HepG2 (cell line): ENCODE measurements around the gene HEATR1. TPM values are rescaled to one million over a fixed set of nuclear protein-coding genes. Genes with fewer than 3 reads are reported as not detected.
"Not testable (repeated sequence)": the region's sequence is repeated elsewhere in the genome, so short reads cannot be mapped to it uniquely, and the experiment has no call there.

Experiments used
- ATAC-seq: fragments of 200-7000 bp; cut with Tn5 transposase; 3 replicates; pipeline ENCODE4 v1.9.1; 2020; ENCODE audit warnings: mild to moderate bottlenecking, moderate library complexity
- BruUV-seq: library from RNA; stranded (reverse); fragments of 400-500 nt; replicated peaks from 2 replicates; lab custom pipeline; 2021; lab: Mats Ljungman, UMichigan
- CTCF ChIA-PET: fragments of 300-600 bp; formaldehyde crosslinking; extraction: SDS; loops from one replicate; lab custom pipeline; 2021; ENCODE audit warnings: low total read pairs, inconsistent platforms, low intra/inter-chr PET ratio; lab: Yijun Ruan, JAX
- POLR2A ChIA-PET: fragments of 350-600 bp; sonication (Branson Sonifier 250); formaldehyde crosslinking; loops from one replicate; lab custom pipeline; 2020; ENCODE audit warnings: antibody characterized with exemption, inconsistent platforms; lab: Yijun Ruan, JAX
- DNase-seq: peaks from one replicate; pipeline ENCODE4 v3.0.0-alpha.2; 2015; ENCODE audit warnings: low spot score
- FAIRE-seq: peaks from 3 replicates; lab custom pipeline; 2011; peaks lifted over from hg19 to GRCh38; lab: Jason Lieb, UNC
- H2AFZ ChIP-seq: one replicate; pipeline ENCODE4 v1.6.1; 2011; ENCODE audit warnings: low read length, inconsistent platforms
- H3K27ac ChIP-seq: fragments of 300-600 bp; 3 replicates; pipeline ENCODE4 v1.8.0; 2011; ENCODE audit warnings: mixed run types, mild to moderate bottlenecking, mixed read lengths, low read length, inconsistent platforms; ENCODE audit not compliant: insufficient read depth; ENCODE audit errors: extremely low read length
- H3K27me3 ChIP-seq, 2 experiments: fragments of 200-600 bp in 1 of 2; 2 replicates in 1 of 2; 3 replicates in 1 of 2; pipeline versions ENCODE4 v1.6.0 to v1.8.0; 2011; ENCODE audit warnings: low read length in 2 of 2, mild to moderate bottlenecking in 2 of 2, moderate library complexity in 2 of 2, inconsistent platforms in 1 of 2; ENCODE audit not compliant: insufficient read depth in 2 of 2, control insufficient read depth in 1 of 2
- H3K36me3 ChIP-seq, 2 experiments: fragments of 200-600 bp in 1 of 2; replicated peaks in 1 of 2; 2 replicates in 1 of 2; 3 replicates in 1 of 2; pipeline versions ENCODE4 v1.5.1 to v1.8.0; 2011; ENCODE audit warnings: low read length in 2 of 2, inconsistent platforms in 1 of 2; ENCODE audit not compliant: insufficient read depth in 2 of 2, control insufficient read depth in 1 of 2
- H3K4me1 ChIP-seq: 2 replicates; pipeline ENCODE4 v1.5.1; 2012; ENCODE audit warnings: low read length, inconsistent platforms; ENCODE audit not compliant: insufficient read depth
- H3K4me2 ChIP-seq: 2 replicates; pipeline ENCODE4 v1.6.0; 2011; ENCODE audit warnings: low read depth, low read length, inconsistent platforms
- H3K4me3 ChIP-seq, 3 experiments: fragments of 200-600 bp in 1 of 3; sonication (generic), shearing (Covaris generic) in 1 of 3; replicated peaks in 1 of 3; 2 replicates each; pipeline ENCODE4 v1.5.1; 2011 to 2016; ENCODE audit warnings: low read length in 3 of 3, inconsistent platforms in 2 of 3, low read depth in 2 of 3, mild to moderate bottlenecking in 2 of 3, control low read depth in 1 of 3, mixed read lengths in 1 of 3; ENCODE audit not compliant: insufficient read depth in 1 of 3
- H3K79me2 ChIP-seq: one replicate; pipeline ENCODE4 v1.6.1; 2011; ENCODE audit warnings: low read length, inconsistent platforms; ENCODE audit not compliant: insufficient read depth
- H3K9ac ChIP-seq: 2 replicates; pipeline ENCODE4 v1.6.0; 2011; ENCODE audit warnings: mild to moderate bottlenecking, low read depth, low read length, inconsistent platforms; ENCODE audit not compliant: insufficient read depth
- H3K9me3 ChIP-seq: 2 replicates; pipeline ENCODE4 v1.5.1; 2012; ENCODE audit warnings: mild to moderate bottlenecking, low read length
- H4K20me1 ChIP-seq: 2 replicates; pipeline ENCODE4 v1.6.0; 2011; ENCODE audit warnings: inconsistent platforms, mild to moderate bottlenecking, low read length, moderate library complexity; ENCODE audit not compliant: insufficient read depth
- BRCA1 ChIP-seq: sonication (generic); formaldehyde crosslinking; IDR thresholded peaks from 2 replicates; pipeline ENCODE4 v1.4.0; 2020; ENCODE audit warnings: missing genetic modification reagents
- IRX3 ChIP-seq: sonication (generic); formaldehyde crosslinking; IDR thresholded peaks from 2 replicates; pipeline ENCODE4 v1.8.1; 2023; ENCODE audit warnings: mild to moderate bottlenecking, low read depth, missing genetic modification reagents, borderline replicate concordance
- ZBTB20 ChIP-seq: sonication (generic); formaldehyde crosslinking; IDR thresholded peaks from 2 replicates; pipeline ENCODE4 v1.8.1; 2023; ENCODE audit warnings: missing genetic modification reagents, low read depth, mild to moderate bottlenecking, borderline replicate concordance
- ZNF101 ChIP-seq: sonication (generic); formaldehyde crosslinking; IDR thresholded peaks from 2 replicates; pipeline ENCODE4 v1.4.0; 2020; ENCODE audit warnings: mild to moderate bottlenecking, low read depth, missing genetic modification reagents, borderline replicate concordance
- ZNF263 ChIP-seq: sonication (generic); formaldehyde crosslinking; IDR thresholded peaks from 2 replicates; pipeline ENCODE4 v1.4.0; 2020; ENCODE audit warnings: missing genetic modification reagents
- ZNF451 ChIP-seq: sonication (generic); formaldehyde crosslinking; IDR thresholded peaks from 2 replicates; pipeline ENCODE4 v1.5.0; 2020; ENCODE audit warnings: mild to moderate bottlenecking, missing genetic modification reagents
- ZNF737 ChIP-seq: sonication (generic); formaldehyde crosslinking; IDR thresholded peaks from 2 replicates; pipeline ENCODE4 v1.5.0; 2020; ENCODE audit warnings: missing genetic modification reagents, mild to moderate bottlenecking, borderline replicate concordance
- ZNF761 ChIP-seq: sonication (generic); formaldehyde crosslinking; conservative IDR thresholded peaks from 2 replicates; pipeline ENCODE4 v1.4.0; 2020; ENCODE audit warnings: mild to moderate bottlenecking, missing genetic modification reagents
- ZNF768 ChIP-seq: sonication (generic); formaldehyde crosslinking; IDR thresholded peaks from 2 replicates; pipeline ENCODE4 v1.4.0; 2020; ENCODE audit warnings: missing genetic modification reagents
- WGBS: methylation state at CpG from one replicate; pipeline ENCODE4 v1.1.6; 2017; ENCODE audit warnings: low lambda C conversion rate; 5-methylcytosine and 5-hydroxymethylcytosine counted together
- in situ Hi-C: cut with HindIII; loops from 2 replicates; pipeline ENCODE4 v1.10.0; 2017; ENCODE audit warnings: low pct_unique_long_range_greater_than_20kb; ENCODE audit not compliant: extremely low pct_ligation_motif_present
- intact Hi-C: fragments of 100-400 bp; cut with micrococcal nuclease; formaldehyde crosslinking; loops from one replicate; pipeline ENCODE4 v1.10.0; 2022; ENCODE audit not compliant: unreplicated experiment
- polyA plus RNA-seq, 8 experiments: library from polyadenylated mRNA; depleted of rRNA in 3 of 8; stranded (reverse) in 7 of 8; unstranded in 1 of 8; fragments of >200 nt; fragmentation: Illumina TruSeq in 4 of 8; extraction: Trizol in 4 of 8; gene quantifications; 2 replicates each; pipeline versions ENCODE4 v1.2.1 to v1.2.3, GENCODE V29; 2011 to 2016; ENCODE audit warnings: low read depth in 4 of 8, missing spikeins in 1 of 8, mixed read lengths in 1 of 8; ENCODE audit not compliant: insufficient read depth in 1 of 8
- total RNA-seq, 5 experiments: library from RNA; depleted of rRNA; stranded (reverse); fragments of >200 nt; fragmentation: Illumina TruSeq; extraction: Trizol; gene quantifications; 2 replicates each; pipeline ENCODE4 v1.2.3, GENCODE V29; 2016; ENCODE audit warnings: low read depth in 1 of 5
- TF ChIP-seq, protein P1 (sequence below), 2 experiments: IDR thresholded peaks; 2 replicates each; pipeline ENCODE4 v1.6.1; 2011 to 2012; ENCODE audit warnings: low read length in 2 of 2, borderline replicate concordance in 1 of 2, low read depth in 1 of 2, mild to moderate bottlenecking in 1 of 2, moderate library complexity in 1 of 2
- TF ChIP-seq, protein P2 (sequence below), 2 experiments: sonication (generic) in 1 of 2; formaldehyde crosslinking in 1 of 2; IDR thresholded peaks; 2 replicates each; pipeline versions ENCODE4 v1.5.1 to v1.6.1; 2011 to 2020; ENCODE audit warnings: borderline replicate concordance in 1 of 2, low read depth in 1 of 2, low read length in 1 of 2, mild to moderate bottlenecking in 1 of 2, missing genetic modification reagents in 1 of 2, moderate library complexity in 1 of 2
- TF ChIP-seq, protein P3 (sequence below): sonication (generic); formaldehyde crosslinking; IDR thresholded peaks from 2 replicates; pipeline ENCODE4 v1.8.0; 2022; ENCODE audit warnings: missing genetic modification reagents, mild to moderate bottlenecking, borderline replicate concordance

The HEATR1 gene
- total and polyA plus RNA-seq, 2 of the 13 experiments (the other 11 are each of a cell fraction or from before 2014, with no cell fraction given), result 10.2 to 45.8 TPM

DNA sequence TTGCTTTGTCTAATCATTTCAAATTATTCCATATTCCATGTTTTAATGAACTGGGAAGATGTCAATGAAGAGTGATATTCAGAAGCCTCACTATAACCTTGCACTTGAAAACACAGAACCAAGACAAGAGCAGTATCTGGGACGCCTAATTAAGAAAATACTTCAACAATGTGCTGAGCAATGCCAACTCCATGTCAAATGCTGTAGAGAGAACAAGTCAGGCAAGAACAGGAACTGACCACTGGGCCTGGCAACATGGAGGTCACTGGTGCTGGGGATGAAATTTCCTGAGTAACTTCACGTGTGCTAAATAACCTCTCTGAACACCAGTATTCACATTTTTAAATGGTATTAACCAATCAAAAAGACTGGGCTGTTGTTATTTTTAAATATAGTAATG lies 22.8 kb downstream of the HEATR1 start (continued):
- TF ChIP-seq, protein P1, sequence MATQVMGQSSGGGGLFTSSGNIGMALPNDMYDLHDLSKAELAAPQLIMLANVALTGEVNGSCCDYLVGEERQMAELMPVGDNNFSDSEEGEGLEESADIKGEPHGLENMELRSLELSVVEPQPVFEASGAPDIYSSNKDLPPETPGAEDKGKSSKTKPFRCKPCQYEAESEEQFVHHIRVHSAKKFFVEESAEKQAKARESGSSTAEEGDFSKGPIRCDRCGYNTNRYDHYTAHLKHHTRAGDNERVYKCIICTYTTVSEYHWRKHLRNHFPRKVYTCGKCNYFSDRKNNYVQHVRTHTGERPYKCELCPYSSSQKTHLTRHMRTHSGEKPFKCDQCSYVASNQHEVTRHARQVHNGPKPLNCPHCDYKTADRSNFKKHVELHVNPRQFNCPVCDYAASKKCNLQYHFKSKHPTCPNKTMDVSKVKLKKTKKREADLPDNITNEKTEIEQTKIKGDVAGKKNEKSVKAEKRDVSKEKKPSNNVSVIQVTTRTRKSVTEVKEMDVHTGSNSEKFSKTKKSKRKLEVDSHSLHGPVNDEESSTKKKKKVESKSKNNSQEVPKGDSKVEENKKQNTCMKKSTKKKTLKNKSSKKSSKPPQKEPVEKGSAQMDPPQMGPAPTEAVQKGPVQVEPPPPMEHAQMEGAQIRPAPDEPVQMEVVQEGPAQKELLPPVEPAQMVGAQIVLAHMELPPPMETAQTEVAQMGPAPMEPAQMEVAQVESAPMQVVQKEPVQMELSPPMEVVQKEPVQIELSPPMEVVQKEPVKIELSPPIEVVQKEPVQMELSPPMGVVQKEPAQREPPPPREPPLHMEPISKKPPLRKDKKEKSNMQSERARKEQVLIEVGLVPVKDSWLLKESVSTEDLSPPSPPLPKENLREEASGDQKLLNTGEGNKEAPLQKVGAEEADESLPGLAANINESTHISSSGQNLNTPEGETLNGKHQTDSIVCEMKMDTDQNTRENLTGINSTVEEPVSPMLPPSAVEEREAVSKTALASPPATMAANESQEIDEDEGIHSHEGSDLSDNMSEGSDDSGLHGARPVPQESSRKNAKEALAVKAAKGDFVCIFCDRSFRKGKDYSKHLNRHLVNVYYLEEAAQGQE (IDR thresholded peaks at IDR 0.05; ENCODE audit: borderline replicate concordance in 1 of 2, low read depth in 1 of 2, low read length in 2 of 2), result no peak
- TF ChIP-seq ZNF451 (CRISPR knock-in tag) (no peak), ZNF737 (no peak), ZNF263 (CRISPR knock-in tag) (no peak), ZNF761 (CRISPR knock-in tag) (no peak), BRCA1 (CRISPR knock-in tag) (no peak), ZBTB20 (CRISPR knock-in tag) (no peak), ZNF101 (no peak), IRX3 (CRISPR knock-in tag) (no peak), ZNF768 (CRISPR knock-in tag) (no peak)
- TF ChIP-seq, protein P2, sequence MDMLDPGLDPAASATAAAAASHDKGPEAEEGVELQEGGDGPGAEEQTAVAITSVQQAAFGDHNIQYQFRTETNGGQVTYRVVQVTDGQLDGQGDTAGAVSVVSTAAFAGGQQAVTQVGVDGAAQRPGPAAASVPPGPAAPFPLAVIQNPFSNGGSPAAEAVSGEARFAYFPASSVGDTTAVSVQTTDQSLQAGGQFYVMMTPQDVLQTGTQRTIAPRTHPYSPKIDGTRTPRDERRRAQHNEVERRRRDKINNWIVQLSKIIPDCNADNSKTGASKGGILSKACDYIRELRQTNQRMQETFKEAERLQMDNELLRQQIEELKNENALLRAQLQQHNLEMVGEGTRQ (IDR thresholded peaks at IDR 0.05; ENCODE audit: low read depth, low read length), result no peak
- TF ChIP-seq, protein P2 (CRISPR knock-in tag; IDR thresholded peaks at IDR 0.05; ENCODE audit: borderline replicate concordance), result no peak
- TF ChIP-seq, protein P3, sequence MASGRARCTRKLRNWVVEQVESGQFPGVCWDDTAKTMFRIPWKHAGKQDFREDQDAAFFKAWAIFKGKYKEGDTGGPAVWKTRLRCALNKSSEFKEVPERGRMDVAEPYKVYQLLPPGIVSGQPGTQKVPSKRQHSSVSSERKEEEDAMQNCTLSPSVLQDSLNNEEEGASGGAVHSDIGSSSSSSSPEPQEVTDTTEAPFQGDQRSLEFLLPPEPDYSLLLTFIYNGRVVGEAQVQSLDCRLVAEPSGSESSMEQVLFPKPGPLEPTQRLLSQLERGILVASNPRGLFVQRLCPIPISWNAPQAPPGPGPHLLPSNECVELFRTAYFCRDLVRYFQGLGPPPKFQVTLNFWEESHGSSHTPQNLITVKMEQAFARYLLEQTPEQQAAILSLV, result no peak

DNA sequence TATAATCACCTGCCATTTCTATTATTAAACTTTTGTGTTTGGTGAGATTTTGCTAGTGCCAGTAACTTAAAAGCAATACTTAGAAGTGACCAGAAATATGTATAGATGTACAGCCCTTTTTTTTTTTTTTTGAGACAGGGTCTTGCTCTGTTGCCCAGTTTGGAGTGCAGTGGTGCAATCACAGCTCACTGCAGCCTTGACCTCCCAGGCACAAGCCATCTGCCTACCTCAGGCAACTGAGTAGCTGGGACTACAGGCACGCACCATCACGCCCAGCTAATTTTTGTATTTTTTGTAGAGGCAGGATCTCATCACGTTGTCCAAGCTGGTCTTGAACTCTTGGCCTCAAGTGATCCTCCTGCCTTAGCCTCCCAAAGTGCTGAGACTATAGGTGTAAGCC lies 23.9 kb downstream of the HEATR1 start:
- H3K4me2 ChIP-seq, H2AFZ ChIP-seq, H3K79me2 ChIP-seq, ATAC-seq, DNase-seq, H3K4me1 ChIP-seq, H3K27ac ChIP-seq, FAIRE-seq, CTCF ChIA-PET, intact Hi-C loops, in situ Hi-C loops, H4K20me1 ChIP-seq, H3K9me3 ChIP-seq, H3K27me3 ChIP-seq, H3K4me3 ChIP-seq, H3K9ac ChIP-seq, BruUV-seq: not testable (repeated sequence)
- H3K36me3 ChIP-seq, result peaks cover 17 to 74% of the 10 kb centered on the region in 2 experiments
- POLR2A ChIA-PET, result interaction anchor here (0.6 to 0.7 kb wide), 2 partner anchors 11 to 22 kb away, joined by 3 read pairs; no protein-coding TSS in a partner anchor
- WGBS, result 94% methylated on average over 3 of the region's 3 CpGs
